H9 (cell line): ENCODE data around the gene RFNG. TPM values are rescaled to one million over a fixed set of nuclear protein-coding genes. Genes with fewer than 3 reads are reported as not detected.

Source experiments
- DNase-seq: peaks from one replicate; pipeline ENCODE4 v3.0.0-alpha.2; 2017
- H2AFZ ChIP-seq: one replicate; pipeline ENCODE4 v1.6.1; 2013; ENCODE audit warnings: mild to moderate bottlenecking, low read length, control low read depth, moderate library complexity
- H2AK5ac ChIP-seq: 2 replicates; pipeline ENCODE4 v1.6.1; 2013; ENCODE audit warnings: low read length, control low read depth, mixed read lengths; ENCODE audit not compliant: insufficient read length
- H2BK120ac ChIP-seq: one replicate; pipeline ENCODE4 v1.6.1; 2013; ENCODE audit warnings: low read depth, mild to moderate bottlenecking, low read length, control low read depth, inconsistent platforms; ENCODE audit not compliant: poor library complexity, severe bottlenecking
- H2BK12ac ChIP-seq: 2 replicates; pipeline ENCODE4 v1.6.1; 2013; ENCODE audit warnings: low read length, control low read depth, mixed read lengths, low read depth; ENCODE audit not compliant: insufficient read length
- H2BK15ac ChIP-seq: 2 replicates; pipeline ENCODE4 v1.6.1; 2013; ENCODE audit warnings: low read depth, low read length, control low read depth
- H2BK20ac ChIP-seq: one replicate; pipeline ENCODE4 v1.6.1; 2013; ENCODE audit warnings: low read depth, mild to moderate bottlenecking, low read length, control low read depth, inconsistent platforms; ENCODE audit not compliant: poor library complexity, severe bottlenecking
- H2BK5ac ChIP-seq: 2 replicates; pipeline ENCODE4 v1.6.1; 2013; ENCODE audit warnings: low read length, control low read depth, mixed read lengths; ENCODE audit not compliant: insufficient read length
- H3K14ac ChIP-seq: 2 replicates; pipeline ENCODE4 v1.6.1; 2013; ENCODE audit warnings: low read length, control low read depth; ENCODE audit not compliant: insufficient read depth
- H3K18ac ChIP-seq: 2 replicates; pipeline ENCODE4 v1.6.1; 2013; ENCODE audit warnings: low read depth, mild to moderate bottlenecking, mixed read lengths, low read length, control low read depth; ENCODE audit not compliant: insufficient read length
- H3K23ac ChIP-seq: 2 replicates; pipeline ENCODE4 v1.6.1; 2013; ENCODE audit warnings: low read length, control low read depth, mixed read lengths, low read depth; ENCODE audit not compliant: insufficient read length
- H3K23me2 ChIP-seq: 2 replicates; pipeline ENCODE4 v1.6.1; 2013; ENCODE audit warnings: low read depth, mild to moderate bottlenecking, mixed read lengths, low read length, control low read depth; ENCODE audit not compliant: insufficient read length, poor library complexity, severe bottlenecking
- H3K27ac ChIP-seq: 2 replicates; pipeline ENCODE4 v1.5.1; 2013; ENCODE audit warnings: low read length, control low read depth, mixed read lengths, low read depth; ENCODE audit not compliant: insufficient read length
- H3K27me3 ChIP-seq: 2 replicates; pipeline ENCODE4 v1.6.1; 2013; ENCODE audit warnings: low read length, control low read depth, inconsistent platforms; ENCODE audit not compliant: insufficient read depth
- H3K4ac ChIP-seq: 2 replicates; pipeline ENCODE4 v1.6.1; 2013; ENCODE audit warnings: low read depth, mild to moderate bottlenecking, control low read depth, inconsistent platforms, low read length, moderate library complexity
- H3K4me1 ChIP-seq: 2 replicates; pipeline ENCODE4 v1.6.1; 2013; ENCODE audit warnings: low read length, control low read depth, inconsistent platforms; ENCODE audit not compliant: insufficient read depth
- H3K4me2 ChIP-seq: 2 replicates; pipeline ENCODE4 v1.6.1; 2013; ENCODE audit warnings: low read length, control low read depth, mixed read lengths; ENCODE audit not compliant: insufficient read length, insufficient read depth
- H3K56ac ChIP-seq: 2 replicates; pipeline ENCODE4 v1.6.1; 2013; ENCODE audit warnings: low read depth, mild to moderate bottlenecking, mixed read lengths, low read length, control low read depth; ENCODE audit not compliant: insufficient read length
- H3K79me1 ChIP-seq: 2 replicates; pipeline ENCODE4 v1.6.1; 2013; ENCODE audit warnings: low read depth, mild to moderate bottlenecking, moderate library complexity, low read length, control low read depth, inconsistent platforms; ENCODE audit not compliant: insufficient read depth, poor library complexity, severe bottlenecking
- H3K79me2 ChIP-seq: 2 replicates; pipeline ENCODE4 v1.6.1; 2013; ENCODE audit warnings: low read length, control low read depth, inconsistent platforms; ENCODE audit not compliant: insufficient read depth
- H3K9ac ChIP-seq: 2 replicates; pipeline ENCODE4 v1.6.1; 2013; ENCODE audit warnings: low read length, control low read depth, mixed read lengths; ENCODE audit not compliant: insufficient read length; ENCODE audit errors: extremely low read depth
- H3K9me3 ChIP-seq: one replicate; pipeline ENCODE4 v1.6.1; 2013; ENCODE audit warnings: low read depth, low read length, inconsistent platforms; ENCODE audit not compliant: control insufficient read depth
- H3T11ph ChIP-seq: one replicate; pipeline ENCODE4 v1.6.1; 2013; ENCODE audit warnings: mild to moderate bottlenecking, low read length, control low read depth, inconsistent platforms
- H4K20me1 ChIP-seq: one replicate; pipeline ENCODE4 v1.6.1; 2013; ENCODE audit not compliant: control insufficient read depth, insufficient read length, insufficient read depth
- H4K5ac ChIP-seq: 2 replicates; pipeline ENCODE4 v1.6.1; 2013; ENCODE audit warnings: low read depth, mild to moderate bottlenecking, mixed read lengths, low read length, control low read depth; ENCODE audit not compliant: insufficient read length
- H4K8ac ChIP-seq: replicated peaks from 2 replicates; pipeline ENCODE4 v1.6.1; 2013; ENCODE audit warnings: low read length, control low read depth, mixed read lengths, low read depth; ENCODE audit not compliant: insufficient read length
- H4K91ac ChIP-seq: 2 replicates; pipeline ENCODE4 v1.6.1; 2013; ENCODE audit warnings: low read depth, mild to moderate bottlenecking, moderate library complexity, mixed read lengths, low read length, control low read depth; ENCODE audit not compliant: insufficient read length
- H3K27ac Mint-ChIP-seq, 3 experiments: 2 replicates in 2 of 3; 3 replicates in 1 of 3; pipeline ENCODE4 v1.8.0; 2020 to 2021; ENCODE audit warnings: mixed read lengths in 3 of 3, mild to moderate bottlenecking in 1 of 3, moderate library complexity in 1 of 3
- H3K27me3 Mint-ChIP-seq: 2 replicates; pipeline ENCODE4 v1.8.0; 2021; ENCODE audit warnings: low read depth, mild to moderate bottlenecking, moderate library complexity, mixed read lengths
- H3K36me3 Mint-ChIP-seq, 3 experiments: 2 replicates in 2 of 3; 3 replicates in 1 of 3; pipeline ENCODE4 v1.8.0; 2020 to 2021; ENCODE audit warnings: low read depth in 3 of 3, mixed read lengths in 3 of 3; ENCODE audit not compliant: insufficient read depth in 1 of 3
- H3K4me1 Mint-ChIP-seq, 2 experiments: 2 replicates each; pipeline ENCODE4 v1.8.0; 2020; ENCODE audit warnings: mixed read lengths in 2 of 2
- H3K4me3 Mint-ChIP-seq, 2 experiments: 2 replicates in 1 of 2; 3 replicates in 1 of 2; pipeline ENCODE4 v1.8.0; 2020 to 2021; ENCODE audit warnings: mild to moderate bottlenecking in 2 of 2, mixed read lengths in 2 of 2, moderate library complexity in 1 of 2
- H3K9me3 Mint-ChIP-seq, 2 experiments: 2 replicates in 1 of 2; 3 replicates in 1 of 2; pipeline ENCODE4 v1.8.0; 2020; ENCODE audit warnings: mild to moderate bottlenecking in 2 of 2, mixed read lengths in 2 of 2, moderate library complexity in 1 of 2
- WGBS: extraction: QIAGEN DNeasy Blood & Tissue Kit; methylation state at CpG from one replicate; pipeline ENCODE4 v1.1.7; 2013; ENCODE audit warnings: missing lambda C conversion rate, low lambda C conversion rate, mixed read lengths; ENCODE audit not compliant: insufficient read length; ENCODE audit errors: extremely low coverage; 5-methylcytosine and 5-hydroxymethylcytosine counted together
- total RNA-seq: library from RNA; stranded (reverse); gene quantifications from 2 replicates; pipeline ENCODE4 v1.2.1, GENCODE V29; 2021
- TF ChIP-seq, protein P1 (sequence below): fragments of 200-600 bp; sonication (generic); conservative IDR thresholded peaks from 3 replicates; pipeline ENCODE4 v1.8.0; 2021; ENCODE audit warnings: antibody characterized with exemption, mild to moderate bottlenecking

Gene RFNG
- total RNA-seq, 1 experiment from 2014 or later, result 34.0 TPM

DNA sequence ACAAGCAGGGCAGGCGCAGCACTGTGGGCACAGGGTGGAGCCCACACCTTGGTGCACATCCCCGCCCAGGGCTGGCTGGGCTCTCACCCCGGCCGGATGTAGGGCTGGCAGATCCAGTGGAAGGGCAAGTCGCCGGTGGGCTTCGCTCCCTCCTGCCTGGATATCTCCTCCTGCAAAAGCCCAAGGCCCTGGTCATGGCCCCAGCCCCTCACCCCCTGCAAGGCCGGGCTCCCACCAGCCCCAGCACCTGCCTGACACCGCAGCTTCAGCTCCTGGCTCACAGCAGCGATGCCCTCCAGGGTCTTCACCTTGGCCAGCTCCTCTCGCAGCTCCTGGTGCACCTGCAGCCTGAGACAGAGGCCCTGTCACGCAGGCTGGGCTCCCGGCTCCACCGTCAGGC, 9.0 kb upstream of the RFNG start:
- no peak overlapping the region for H2AFZ ChIP-seq
- H3K27me3 ChIP-seq, result no peaks in the 10 kb centered on the region
- H2BK15ac ChIP-seq, result no peak overlapping the region
- no peak overlapping the region for H2AK5ac ChIP-seq
- H3K9me3 ChIP-seq, result no peaks in the 10 kb centered on the region
- H2BK12ac ChIP-seq, result no peak overlapping the region
- TF ChIP-seq, protein P1, sequence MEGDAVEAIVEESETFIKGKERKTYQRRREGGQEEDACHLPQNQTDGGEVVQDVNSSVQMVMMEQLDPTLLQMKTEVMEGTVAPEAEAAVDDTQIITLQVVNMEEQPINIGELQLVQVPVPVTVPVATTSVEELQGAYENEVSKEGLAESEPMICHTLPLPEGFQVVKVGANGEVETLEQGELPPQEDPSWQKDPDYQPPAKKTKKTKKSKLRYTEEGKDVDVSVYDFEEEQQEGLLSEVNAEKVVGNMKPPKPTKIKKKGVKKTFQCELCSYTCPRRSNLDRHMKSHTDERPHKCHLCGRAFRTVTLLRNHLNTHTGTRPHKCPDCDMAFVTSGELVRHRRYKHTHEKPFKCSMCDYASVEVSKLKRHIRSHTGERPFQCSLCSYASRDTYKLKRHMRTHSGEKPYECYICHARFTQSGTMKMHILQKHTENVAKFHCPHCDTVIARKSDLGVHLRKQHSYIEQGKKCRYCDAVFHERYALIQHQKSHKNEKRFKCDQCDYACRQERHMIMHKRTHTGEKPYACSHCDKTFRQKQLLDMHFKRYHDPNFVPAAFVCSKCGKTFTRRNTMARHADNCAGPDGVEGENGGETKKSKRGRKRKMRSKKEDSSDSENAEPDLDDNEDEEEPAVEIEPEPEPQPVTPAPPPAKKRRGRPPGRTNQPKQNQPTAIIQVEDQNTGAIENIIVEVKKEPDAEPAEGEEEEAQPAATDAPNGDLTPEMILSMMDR, result no peak
- no peak overlapping the region for H2BK5ac ChIP-seq
- no peak overlapping the region for H4K5ac ChIP-seq
- H4K20me1 ChIP-seq, result peaks cover 3% of the 10 kb centered on the region
- WGBS, result no CpG with 5 or more reads among the region's 14 CpGs
- H4K8ac ChIP-seq, result no peak overlapping the region
- H3K79me2 ChIP-seq, result no peaks in the 10 kb centered on the region
- H3K14ac ChIP-seq, result no peak overlapping the region
- H3K4me1 ChIP-seq, result no peaks in the 10 kb centered on the region
- H2BK20ac ChIP-seq, result no peak overlapping the region
- H2BK120ac ChIP-seq, result no peak overlapping the region
- no peak overlapping the region for H3K18ac ChIP-seq
- no peak overlapping the region for H3K56ac ChIP-seq
- no peaks in the 10 kb centered on the region for H3K79me1 ChIP-seq
- peaks cover 9% of the 10 kb centered on the region for H3K23me2 ChIP-seq
- no peak overlapping the region for H3K27ac ChIP-seq
- H3K9ac ChIP-seq, result no peak overlapping the region
- H3K23ac ChIP-seq, result no peak overlapping the region
- no peak overlapping the region for H3K4ac ChIP-seq
- no peak overlapping the region for H3T11ph ChIP-seq
- H3K4me3 Mint-ChIP-seq, result no peak overlapping the region; a peak in 1 of 5 replicates
- H3K4me2 ChIP-seq, result no peak overlapping the region
- H3K27ac Mint-ChIP-seq, result no peak overlapping the region
- DNase-seq, result no peak
- H3K36me3 Mint-ChIP-seq, result peaks cover 3 to 34% (median 34%) of the 10 kb centered on the region in 3 experiments
- no peak overlapping the region for H4K91ac ChIP-seq
- no peaks in the 10 kb centered on the region for H3K27me3 Mint-ChIP-seq
- no peaks in the 10 kb centered on the region for H3K9me3 Mint-ChIP-seq
- no peaks in the 10 kb centered on the region for H3K4me1 Mint-ChIP-seq
